Neutrophil (primary cell): Measurements from ENCODE around the gene TTC21B.

Source experiments
- H3K27ac ChIP-seq: fragments of 200-600 bp; sonication (generic); 2 replicates; pipeline ENCODE4 v1.5.1; 2016; ENCODE audit warnings: mild to moderate bottlenecking, moderate library complexity
- H3K27me3 ChIP-seq: fragments of 200-600 bp; sonication (generic); 2 replicates; pipeline ENCODE4 v1.6.0; 2016; ENCODE audit warnings: mild to moderate bottlenecking
- H3K36me3 ChIP-seq: fragments of 200-600 bp; sonication (generic); 2 replicates; pipeline ENCODE4 v1.5.1; 2017
- H3K4me1 ChIP-seq, 2 experiments: fragments of 200-600 bp in 1 of 2; sonication (generic) in 1 of 2; 1 replicate in 1 of 2; 2 replicates in 1 of 2; pipeline versions ENCODE4 v1.5.1 to v1.6.1; 2013 to 2016; ENCODE audit warnings: low read depth in 1 of 2, low read length in 1 of 2, mild to moderate bottlenecking in 1 of 2, moderate library complexity in 1 of 2; ENCODE audit not compliant: control insufficient read depth in 1 of 2, insufficient read depth in 1 of 2
- H3K4me3 ChIP-seq, 2 experiments: fragments of 200-600 bp in 1 of 2; sonication (generic) in 1 of 2; 1 replicate in 1 of 2; 2 replicates in 1 of 2; pipeline ENCODE4 v1.5.1; 2013 to 2016; ENCODE audit warnings: low read depth in 1 of 2, low read length in 1 of 2, mild to moderate bottlenecking in 1 of 2, moderate library complexity in 1 of 2
- H3K9me3 ChIP-seq: fragments of 200-600 bp; sonication (generic); 2 replicates; pipeline ENCODE4 v1.5.1; 2016
- TF ChIP-seq, protein P1 (sequence below): fragments of 200-600 bp; sonication (generic); IDR thresholded peaks from 2 replicates; pipeline ENCODE4 v1.5.1; 2016; ENCODE audit warnings: antibody characterized with exemption

TTC21B gene

DNA sequence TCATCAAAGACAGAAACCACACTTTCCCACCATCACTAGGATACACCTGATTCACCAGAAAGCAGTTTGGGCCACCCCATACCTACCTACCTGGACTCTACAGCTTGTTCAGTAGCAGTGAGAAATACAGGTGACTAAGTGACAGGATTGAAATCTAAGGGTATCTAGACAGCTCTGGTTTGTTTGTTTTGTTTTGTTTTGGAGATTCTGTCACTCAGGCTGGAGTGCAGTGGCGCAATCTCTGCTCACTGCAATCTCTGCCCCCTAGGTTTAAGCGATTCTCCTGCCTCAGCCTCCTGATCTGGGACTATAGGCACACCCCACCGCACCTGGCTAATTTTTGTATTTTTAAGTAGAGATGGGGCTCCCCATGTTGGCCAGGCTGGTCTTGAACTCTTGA lies 3.1 kb downstream of the TTC21B start:
- Histone ChIP-seq H3K27me3 (no peaks in the 10 kb centered on the region), H3K4me3 (no peak overlapping the region), H3K4me1 (peaks cover 19 to 21% of the 10 kb centered on the region in 2 experiments), H3K27ac (no peak overlapping the region), H3K9me3 (no peaks in the 10 kb centered on the region), H3K36me3 (no peaks in the 10 kb centered on the region)
- TF ChIP-seq, protein P1, sequence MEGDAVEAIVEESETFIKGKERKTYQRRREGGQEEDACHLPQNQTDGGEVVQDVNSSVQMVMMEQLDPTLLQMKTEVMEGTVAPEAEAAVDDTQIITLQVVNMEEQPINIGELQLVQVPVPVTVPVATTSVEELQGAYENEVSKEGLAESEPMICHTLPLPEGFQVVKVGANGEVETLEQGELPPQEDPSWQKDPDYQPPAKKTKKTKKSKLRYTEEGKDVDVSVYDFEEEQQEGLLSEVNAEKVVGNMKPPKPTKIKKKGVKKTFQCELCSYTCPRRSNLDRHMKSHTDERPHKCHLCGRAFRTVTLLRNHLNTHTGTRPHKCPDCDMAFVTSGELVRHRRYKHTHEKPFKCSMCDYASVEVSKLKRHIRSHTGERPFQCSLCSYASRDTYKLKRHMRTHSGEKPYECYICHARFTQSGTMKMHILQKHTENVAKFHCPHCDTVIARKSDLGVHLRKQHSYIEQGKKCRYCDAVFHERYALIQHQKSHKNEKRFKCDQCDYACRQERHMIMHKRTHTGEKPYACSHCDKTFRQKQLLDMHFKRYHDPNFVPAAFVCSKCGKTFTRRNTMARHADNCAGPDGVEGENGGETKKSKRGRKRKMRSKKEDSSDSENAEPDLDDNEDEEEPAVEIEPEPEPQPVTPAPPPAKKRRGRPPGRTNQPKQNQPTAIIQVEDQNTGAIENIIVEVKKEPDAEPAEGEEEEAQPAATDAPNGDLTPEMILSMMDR = no peak

DNA sequence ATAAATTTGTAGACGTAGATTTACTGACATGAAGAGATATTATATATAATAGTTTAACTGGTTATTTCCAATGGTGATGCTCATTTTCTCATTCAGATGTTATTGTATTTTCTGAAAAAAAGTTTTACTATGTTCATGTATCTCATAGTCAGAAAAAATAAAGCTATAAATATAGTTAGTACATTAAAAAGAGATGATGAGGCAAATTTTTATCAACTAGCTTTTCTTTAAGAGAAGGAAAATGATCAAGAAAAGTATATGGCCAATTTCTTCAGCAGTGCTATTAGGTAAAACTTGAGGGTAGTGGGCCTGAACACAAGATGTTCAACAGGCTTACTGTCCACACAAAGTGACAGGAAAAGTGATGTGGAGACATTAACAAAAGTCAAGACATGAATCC lies 11.7 kb downstream of the TTC21B start:
- Histone ChIP-seq H3K27ac (no peak overlapping the region), H3K9me3 (no peaks in the 10 kb centered on the region), H3K36me3 (peaks cover 20% of the 10 kb centered on the region), H3K4me1 (no peaks in the 10 kb centered on the region), H3K4me3 (no peak overlapping the region), H3K27me3 (no peaks in the 10 kb centered on the region)
- TF ChIP-seq, protein P1 = no peak

DNA sequence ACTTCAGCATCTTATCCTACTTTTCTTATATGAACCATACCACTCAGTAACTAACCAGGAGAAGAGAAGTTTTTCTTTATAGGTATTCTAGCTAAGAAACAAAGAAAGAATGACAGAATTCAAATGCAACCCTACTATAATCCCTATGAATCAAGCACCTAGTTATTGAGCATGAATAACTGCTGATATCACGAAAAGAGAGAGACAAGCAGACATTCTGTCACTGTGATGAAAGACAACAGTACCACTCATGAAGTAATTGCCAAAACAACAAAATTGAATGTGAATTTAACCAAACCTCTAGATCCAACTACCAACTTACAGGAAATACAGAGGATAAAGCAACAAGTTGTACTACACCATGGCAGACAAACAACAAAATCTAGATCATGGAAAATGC lies 15.3 kb downstream of the TTC21B start:
- Histone ChIP-seq H3K4me3 (no peak overlapping the region), H3K27ac (no peak overlapping the region), H3K27me3 (no peaks in the 10 kb centered on the region), H3K4me1 (no peaks in the 10 kb centered on the region), H3K9me3 (no peaks in the 10 kb centered on the region), H3K36me3 (peaks cover 20% of the 10 kb centered on the region)
- TF ChIP-seq, protein P1 = no peak

DNA sequence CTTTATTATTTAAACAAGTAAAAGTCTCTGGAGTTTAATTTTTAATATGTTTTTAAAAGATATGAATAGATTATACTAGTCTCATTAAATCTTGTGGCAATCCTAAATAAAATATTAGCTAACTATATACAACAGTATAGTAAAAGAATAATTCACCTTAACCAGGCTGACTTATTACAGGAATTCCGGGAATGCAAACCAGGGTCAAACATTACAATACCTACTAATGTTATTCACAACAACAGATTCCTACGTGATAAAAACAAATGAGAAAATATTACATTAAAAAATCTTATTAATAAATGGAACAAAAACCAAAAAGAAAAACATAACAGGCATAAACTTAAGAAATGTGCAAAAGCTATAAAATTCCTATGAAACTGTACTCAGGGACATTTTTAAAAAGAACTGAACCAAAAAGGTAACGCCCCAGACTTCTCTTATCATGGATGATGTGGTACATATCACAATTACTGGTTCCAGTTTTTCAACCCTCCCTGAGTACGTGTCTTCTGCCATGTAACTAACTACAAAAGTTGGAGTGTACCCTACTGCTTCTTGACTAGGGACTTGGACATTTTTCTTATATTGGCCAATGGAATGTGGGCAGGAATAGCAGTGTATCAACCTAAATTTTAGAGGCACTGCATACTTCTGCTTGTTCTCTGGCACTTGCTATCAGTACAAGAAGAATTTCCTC lies 20.2 kb downstream of the TTC21B start:
- H3K9me3 ChIP-seq = no peaks in the 10 kb centered on the region
- TF ChIP-seq, protein P1 = no peak
- peaks cover 33% of the 10 kb centered on the region for H3K36me3 ChIP-seq
- H3K4me1 ChIP-seq = no peaks in the 10 kb centered on the region
- no peak overlapping the region for H3K4me3 ChIP-seq
- no peaks in the 10 kb centered on the region for H3K27me3 ChIP-seq
- H3K27ac ChIP-seq = no peak overlapping the region

DNA sequence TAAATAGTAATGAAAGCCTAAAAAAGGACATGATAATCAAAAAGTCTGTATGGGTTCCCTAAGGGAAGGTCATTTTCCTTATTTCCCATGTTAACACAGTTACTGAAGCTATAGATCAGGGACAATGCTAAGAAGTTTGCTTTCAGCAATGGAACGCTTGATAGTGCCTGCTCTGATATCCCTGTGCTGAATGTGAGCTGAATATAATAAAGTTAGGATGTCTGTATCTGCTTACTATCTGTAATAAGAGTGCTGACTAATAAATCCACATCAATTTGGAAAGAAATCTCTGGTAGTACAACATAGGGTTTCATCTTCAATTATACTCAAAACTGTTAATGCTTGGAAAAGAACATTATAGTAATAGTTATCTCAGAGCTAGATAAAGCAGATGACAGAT lies 25.8 kb downstream of the TTC21B start:
- Histone ChIP-seq H3K27me3 (no peaks in the 10 kb centered on the region), H3K36me3 (peaks cover 34% of the 10 kb centered on the region), H3K27ac (no peak overlapping the region), H3K4me3 (no peak overlapping the region), H3K9me3 (no peaks in the 10 kb centered on the region), H3K4me1 (no peaks in the 10 kb centered on the region)
- TF ChIP-seq, protein P1 = no peak
